ENCODE results near the gene TMEM167A. TPM values are rescaled to one million over a fixed set of nuclear protein-coding genes. Genes with fewer than 3 reads are reported as not detected.

Gene TMEM167A
- total RNA-seq, 1 donor from 2014 or later, result 163 TPM

DNA sequence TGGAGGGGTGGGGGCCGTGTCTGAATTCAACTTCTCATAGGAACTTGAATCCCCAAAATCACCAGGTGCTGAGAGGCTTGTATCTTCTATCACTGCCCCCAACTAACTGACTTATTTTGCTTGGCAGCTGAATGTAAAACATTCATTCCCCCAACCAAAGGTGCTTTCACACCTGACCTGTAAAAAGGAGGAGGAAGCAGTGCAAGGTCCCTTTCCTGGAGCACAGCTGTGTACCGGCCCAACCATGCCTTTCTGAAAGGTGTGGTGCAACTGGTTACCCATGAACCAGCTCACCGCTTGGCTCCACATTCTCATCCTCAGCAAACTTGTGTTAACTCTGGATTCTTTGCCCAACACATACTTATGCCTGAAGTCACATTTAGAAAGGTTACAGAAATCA lies 34.7 kb downstream of the TMEM167A start:
- no peak for TF ChIP-seq EZH2 (IDR thresholded peaks at IDR 0.05; ENCODE audit: insufficient read depth, low read length)
- TF ChIP-seq, protein P1, sequence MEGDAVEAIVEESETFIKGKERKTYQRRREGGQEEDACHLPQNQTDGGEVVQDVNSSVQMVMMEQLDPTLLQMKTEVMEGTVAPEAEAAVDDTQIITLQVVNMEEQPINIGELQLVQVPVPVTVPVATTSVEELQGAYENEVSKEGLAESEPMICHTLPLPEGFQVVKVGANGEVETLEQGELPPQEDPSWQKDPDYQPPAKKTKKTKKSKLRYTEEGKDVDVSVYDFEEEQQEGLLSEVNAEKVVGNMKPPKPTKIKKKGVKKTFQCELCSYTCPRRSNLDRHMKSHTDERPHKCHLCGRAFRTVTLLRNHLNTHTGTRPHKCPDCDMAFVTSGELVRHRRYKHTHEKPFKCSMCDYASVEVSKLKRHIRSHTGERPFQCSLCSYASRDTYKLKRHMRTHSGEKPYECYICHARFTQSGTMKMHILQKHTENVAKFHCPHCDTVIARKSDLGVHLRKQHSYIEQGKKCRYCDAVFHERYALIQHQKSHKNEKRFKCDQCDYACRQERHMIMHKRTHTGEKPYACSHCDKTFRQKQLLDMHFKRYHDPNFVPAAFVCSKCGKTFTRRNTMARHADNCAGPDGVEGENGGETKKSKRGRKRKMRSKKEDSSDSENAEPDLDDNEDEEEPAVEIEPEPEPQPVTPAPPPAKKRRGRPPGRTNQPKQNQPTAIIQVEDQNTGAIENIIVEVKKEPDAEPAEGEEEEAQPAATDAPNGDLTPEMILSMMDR (IDR thresholded peaks at IDR 0.05; ENCODE audit: insufficient read depth, low read depth, low read length), result no peak
- Mint-ChIP-seq H3K27ac (ENCODE audit: unreplicated experiment) (no peak overlapping the region), H3K4me1 (ENCODE audit: low read depth, unreplicated experiment) (peaks cover 2% of the 10 kb centered on the region), H3K36me3 (ENCODE audit: low read depth, unreplicated experiment) (peaks cover 2% of the 10 kb centered on the region), H3K9me3 (ENCODE audit: unreplicated experiment) (peaks cover 2% of the 10 kb centered on the region), H3K27me3 (ENCODE audit: low read depth, unreplicated experiment) (no peaks in the 10 kb centered on the region), H3K4me3 (ENCODE audit: unreplicated experiment) (no peak overlapping the region)
- Histone ChIP-seq H3K9me3 (ENCODE audit: insufficient read depth, low read depth, low read length) (no peaks in the 10 kb centered on the region), H3K4me3 (ENCODE audit: insufficient read depth, low read depth, low read length) (no peak overlapping the region), H3K36me3 (ENCODE audit: insufficient read depth, low read length) (no peaks in the 10 kb centered on the region), H3K9ac (ENCODE audit: low read length) (no peak overlapping the region), H4K20me1 (ENCODE audit: insufficient read depth, low read length) (no peaks in the 10 kb centered on the region), H3K27ac (ENCODE audit: low read depth, low read length) (no peak overlapping the region), H2AFZ (ENCODE audit: low read depth, low read length) (no peak overlapping the region), H3K27me3 (ENCODE audit: insufficient read depth, low read length) (no peaks in the 10 kb centered on the region), H3K4me2 (ENCODE audit: low read length) (no peak overlapping the region), H3K79me2 (ENCODE audit: insufficient read depth, low read length) (no peaks in the 10 kb centered on the region), H3K4me1 (ENCODE audit: insufficient read depth, low read length) (no peaks in the 10 kb centered on the region)
- DNase-seq (ENCODE audit: low read depth), result no peak
- no peak for FAIRE-seq

DNA sequence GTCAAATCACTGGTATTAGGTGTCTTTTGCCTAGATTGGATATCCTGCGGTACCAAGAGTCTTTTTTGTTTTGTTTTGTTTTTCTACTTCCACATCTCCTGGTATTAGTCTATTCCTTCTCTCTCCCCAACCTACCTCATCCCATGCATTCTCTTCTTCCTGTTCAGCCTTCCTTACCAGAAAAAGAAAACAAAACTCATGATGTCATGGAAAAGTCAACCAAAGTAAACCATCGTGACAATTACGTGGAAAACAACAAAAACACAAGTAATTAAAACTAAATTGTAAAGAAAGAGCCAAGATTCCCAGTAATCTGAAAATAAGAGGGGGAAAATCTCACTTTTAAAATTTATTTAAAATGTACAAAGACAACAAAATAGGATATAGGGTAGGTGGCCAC lies 38.3 kb downstream of the TMEM167A start:
- Mint-ChIP-seq H3K27me3 (ENCODE audit: low read depth, unreplicated experiment) (no peaks in the 10 kb centered on the region), H3K27ac (ENCODE audit: unreplicated experiment) (no peak overlapping the region), H3K4me3 (ENCODE audit: unreplicated experiment) (no peak overlapping the region), H3K36me3 (ENCODE audit: low read depth, unreplicated experiment) (peaks cover 2% of the 10 kb centered on the region), H3K9me3 (ENCODE audit: unreplicated experiment) (peaks cover 2% of the 10 kb centered on the region), H3K4me1 (ENCODE audit: low read depth, unreplicated experiment) (peaks cover 9% of the 10 kb centered on the region)
- TF ChIP-seq, protein P1 (IDR thresholded peaks at IDR 0.05; ENCODE audit: insufficient read depth, low read depth, low read length), result no peak
- no peak for TF ChIP-seq EZH2 (IDR thresholded peaks at IDR 0.05; ENCODE audit: insufficient read depth, low read length)
- no peak overlapping the region for H3K4me3 ChIP-seq (ENCODE audit: insufficient read depth, low read depth, low read length)
- H3K4me1 ChIP-seq (ENCODE audit: insufficient read depth, low read length), result no peaks in the 10 kb centered on the region
- no peak overlapping the region for H3K4me2 ChIP-seq (ENCODE audit: low read length)
- no peaks in the 10 kb centered on the region for H3K36me3 ChIP-seq (ENCODE audit: insufficient read depth, low read length)
- H3K79me2 ChIP-seq (ENCODE audit: insufficient read depth, low read length), result no peaks in the 10 kb centered on the region
- no peak overlapping the region for H3K9ac ChIP-seq (ENCODE audit: low read length)
- H4K20me1 ChIP-seq (ENCODE audit: insufficient read depth, low read length), result no peaks in the 10 kb centered on the region
- H2AFZ ChIP-seq (ENCODE audit: low read depth, low read length), result no peak overlapping the region
- FAIRE-seq (no peak), DNase-seq (ENCODE audit: low read depth) (no peak)
- H3K27me3 ChIP-seq (ENCODE audit: insufficient read depth, low read length), result no peaks in the 10 kb centered on the region
- no peak overlapping the region for H3K27ac ChIP-seq (ENCODE audit: low read depth, low read length)
- H3K9me3 ChIP-seq (ENCODE audit: insufficient read depth, low read depth, low read length), result no peaks in the 10 kb centered on the region

DNA sequence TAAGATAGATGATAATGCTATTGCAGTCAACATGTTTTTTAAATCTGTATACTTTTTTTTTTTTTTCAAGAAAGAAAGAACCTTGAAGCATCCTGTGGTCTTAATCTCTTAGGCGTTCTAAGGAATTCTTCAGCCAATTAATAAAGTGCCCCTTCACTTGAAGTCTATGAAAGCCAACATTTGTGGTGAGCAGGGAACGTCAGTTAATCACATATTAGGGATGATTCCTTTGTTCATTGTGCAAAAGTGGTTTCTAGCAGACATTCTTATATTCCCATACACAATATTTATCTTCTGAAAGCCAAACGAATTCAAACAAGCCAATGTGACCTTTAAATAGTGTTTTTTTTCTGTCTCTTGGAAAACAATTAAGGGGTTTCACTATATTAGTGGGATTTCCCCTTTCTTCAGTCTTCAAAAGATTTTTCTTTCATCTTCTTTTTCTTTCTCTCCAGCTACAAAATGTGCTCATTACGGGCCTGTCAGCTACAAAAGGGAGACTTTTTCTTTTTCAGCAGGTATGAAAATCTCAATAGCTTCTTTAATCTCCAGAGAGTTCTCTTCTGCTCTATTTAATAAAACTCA lies 40.1 kb downstream of the TMEM167A start:
- no peaks in the 10 kb centered on the region for H3K79me2 ChIP-seq (ENCODE audit: insufficient read depth, low read length)
- Mint-ChIP-seq H3K27me3 (ENCODE audit: low read depth, unreplicated experiment) (no peaks in the 10 kb centered on the region), H3K27ac (ENCODE audit: unreplicated experiment) (no peak overlapping the region), H3K9me3 (ENCODE audit: unreplicated experiment) (no peaks in the 10 kb centered on the region), H3K36me3 (ENCODE audit: low read depth, unreplicated experiment) (no peaks in the 10 kb centered on the region), H3K4me3 (ENCODE audit: unreplicated experiment) (no peak overlapping the region), H3K4me1 (ENCODE audit: low read depth, unreplicated experiment) (peaks cover 14% of the 10 kb centered on the region)
- no peaks in the 10 kb centered on the region for H3K4me1 ChIP-seq (ENCODE audit: insufficient read depth, low read length)
- H3K4me3 ChIP-seq (ENCODE audit: insufficient read depth, low read depth, low read length), result no peak overlapping the region
- H3K9me3 ChIP-seq (ENCODE audit: insufficient read depth, low read depth, low read length), result no peaks in the 10 kb centered on the region
- TF ChIP-seq EZH2 (IDR thresholded peaks at IDR 0.05; ENCODE audit: insufficient read depth, low read length), result no peak
- TF ChIP-seq, protein P1 (IDR thresholded peaks at IDR 0.05; ENCODE audit: insufficient read depth, low read depth, low read length), result no peak
- H3K9ac ChIP-seq (ENCODE audit: low read length), result no peak overlapping the region
- no peak overlapping the region for H3K27ac ChIP-seq (ENCODE audit: low read depth, low read length)
- H2AFZ ChIP-seq (ENCODE audit: low read depth, low read length), result no peak overlapping the region
- no peaks in the 10 kb centered on the region for H3K27me3 ChIP-seq (ENCODE audit: insufficient read depth, low read length)
- no peak overlapping the region for H3K4me2 ChIP-seq (ENCODE audit: low read length)
- H4K20me1 ChIP-seq (ENCODE audit: insufficient read depth, low read length), result no peaks in the 10 kb centered on the region
- H3K36me3 ChIP-seq (ENCODE audit: insufficient read depth, low read length), result no peaks in the 10 kb centered on the region
- DNase-seq (ENCODE audit: low read depth), result peak; percentile 78
- no peak for FAIRE-seq

Measured in astrocyte (in vitro differentiated cells and primary cell).